Right lobe of liver (tissue), 6 donors: ENCODE results near the gene ARHGEF1. TPM values are rescaled to one million over a fixed set of nuclear protein-coding genes. Genes with fewer than 3 reads are reported as not detected.

Experiments used
- ATAC-seq, 4 donors: fragments of 200-7000 bp; cut with Tn5 transposase; one replicate each; pipeline ENCODE4 v1.9.1; 2020; ENCODE audit warnings: mild to moderate bottlenecking in 4 of 4, moderate library complexity in 4 of 4
- DNase-seq, 3 donors: peaks; one replicate each; pipeline ENCODE4 v3.0.0-alpha.2; 2020
- H3K27ac ChIP-seq, 3 donors: fragments of 200-600 bp; one replicate each; pipeline ENCODE4 v1.8.0; 2022
- H3K27me3 ChIP-seq, 2 donors: fragments of 200-600 bp; one replicate each; pipeline ENCODE4 v1.8.0; 2022
- H3K36me3 ChIP-seq, 4 donors: fragments of 200-600 bp; sonication (generic) in 1 of 4; one replicate each; pipeline versions ENCODE4 v1.5.1 to v1.8.0; 2017 to 2022; ENCODE audit warnings: control low read depth in 1 of 4
- H3K4me1 ChIP-seq, 4 donors: fragments of 200-600 bp; sonication (generic) in 1 of 4; one replicate each; pipeline versions ENCODE4 v1.5.1 to v1.8.0; 2017 to 2022; ENCODE audit warnings: control low read depth in 1 of 4
- H3K4me3 ChIP-seq, 3 donors: fragments of 200-600 bp; one replicate each; pipeline ENCODE4 v1.8.0; 2022
- H3K9me3 ChIP-seq, 4 donors: fragments of 200-600 bp; sonication (generic) in 1 of 4; one replicate each; pipeline versions ENCODE4 v1.5.1 to v1.8.0; 2017 to 2022; ENCODE audit warnings: control low read depth in 1 of 4
- POLR2A ChIP-seq: fragments of 450-650 bp; IDR thresholded peaks from one replicate; pipeline ENCODE4 v1.6.1; 2017; ENCODE audit warnings: antibody characterized with exemption, mild to moderate bottlenecking
- WGBS: methylation state at CpG from one replicate; pipeline ENCODE4 v1.1.6; 2018; ENCODE audit warnings: low coverage, low lambda C conversion rate; ENCODE audit not compliant: insufficient coverage; ENCODE audit errors: missing lambda C conversion rate; 5-methylcytosine and 5-hydroxymethylcytosine counted together
- intact Hi-C, 2 donors: fragments of 100-400 bp; cut with DNase I; formaldehyde crosslinking; loops; one replicate each; pipeline versions ENCODE4 v1.11.2 to v1.14.1; 2022
- total RNA-seq, 6 experiments: library from RNA; depleted of rRNA in 2 of 6; stranded (reverse); fragments of >200 nt in 2 of 6; fragmentation: NEBNext Ultra II Directional in 3 of 6; extraction: Animal tissue kit (Norgen Biotek cat#: 25700) in 3 of 6; gene quantifications; one replicate each; pipeline versions ENCODE4 v1.1.0 to v1.2.4, GENCODE V29; 2016 to 2023
- TF ChIP-seq, protein P1 (sequence below), 4 donors: fragments of 200-600 bp in 3 of 4; fragments of 450-650 bp in 1 of 4; IDR thresholded peaks; one replicate each; pipeline versions ENCODE4 v1.5.1 to v1.8.0; 2016 to 2022; ENCODE audit warnings: antibody characterized with exemption in 4 of 4, mild to moderate bottlenecking in 2 of 4
- donor health status: DM: no; HTN: yes; CAD: no.
- donor health status: DM: no; HTN: no; CAD: no.
- donor health status: DM: no; HTN: no; CAD: no.
- donor health status: DM: no; HTN: yes; CAD: no.
- donor health status: DM: no; HTN: yes; CAD: no.

The ARHGEF1 gene
- total RNA-seq, 6 experiments from 2014 or later = 25.3 to 39.7 (median 30.2) TPM

DNA sequence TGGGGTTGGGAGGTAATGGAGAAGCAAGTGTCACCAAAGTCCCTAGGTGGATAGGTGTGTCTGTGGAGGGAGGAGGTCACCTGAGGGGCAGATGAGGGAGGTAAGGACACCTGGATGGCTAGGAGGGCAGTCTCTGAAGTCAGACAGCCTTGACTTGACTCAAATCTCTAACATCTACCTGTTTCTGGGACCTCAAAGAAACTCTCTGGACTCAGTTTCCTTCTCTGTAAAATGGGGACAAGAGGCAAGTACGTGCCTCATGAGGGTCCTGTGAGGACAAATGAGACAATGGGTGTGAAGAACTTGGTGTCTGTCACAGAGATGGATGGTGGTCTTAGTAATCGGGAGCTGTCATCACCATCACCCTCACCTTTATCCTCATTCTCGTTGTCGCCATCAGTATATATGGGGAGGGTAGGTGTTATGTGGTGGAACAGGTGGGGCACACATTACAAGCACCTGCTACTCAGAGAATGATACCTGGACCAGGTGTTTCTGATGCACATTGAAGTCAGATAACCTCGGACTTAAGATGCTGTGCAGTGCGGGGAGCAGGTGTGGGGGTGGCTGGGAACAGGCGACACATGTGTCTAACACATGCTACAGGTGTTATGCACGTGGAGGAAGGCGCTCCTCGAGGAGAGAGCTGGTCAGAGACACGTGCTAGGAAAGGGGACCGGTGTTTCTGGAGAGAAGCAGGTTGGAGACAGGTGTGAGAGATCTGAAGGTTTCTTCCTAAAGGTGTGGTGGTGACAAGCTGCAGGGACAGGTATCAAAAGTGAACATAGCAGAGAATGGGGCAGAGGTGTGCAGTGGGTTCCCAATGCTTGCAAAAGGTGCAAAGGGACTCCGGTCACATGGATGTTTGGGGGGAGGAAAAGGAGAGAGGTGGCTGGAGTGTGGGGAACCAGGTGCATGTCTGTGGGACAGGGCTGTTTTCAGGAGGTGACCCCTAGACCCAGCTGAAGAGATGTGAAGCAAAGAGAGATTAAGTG, 41.5 kb downstream of the ARHGEF1 start:
- no peak overlapping the region for H3K4me3 ChIP-seq
- peaks cover 0 to 7% (median 0%) of the 10 kb centered on the region in 4 donors for H3K4me1 ChIP-seq
- 46% methylated on average over 13 of the region's 13 CpGs for WGBS
- ATAC-seq (no peak), DNase-seq (no peak)
- H3K27ac ChIP-seq = no peak overlapping the region
- H3K9me3 ChIP-seq = no peaks in the 10 kb centered on the region
- no peak for TF ChIP-seq POLR2A
- TF ChIP-seq, protein P1, sequence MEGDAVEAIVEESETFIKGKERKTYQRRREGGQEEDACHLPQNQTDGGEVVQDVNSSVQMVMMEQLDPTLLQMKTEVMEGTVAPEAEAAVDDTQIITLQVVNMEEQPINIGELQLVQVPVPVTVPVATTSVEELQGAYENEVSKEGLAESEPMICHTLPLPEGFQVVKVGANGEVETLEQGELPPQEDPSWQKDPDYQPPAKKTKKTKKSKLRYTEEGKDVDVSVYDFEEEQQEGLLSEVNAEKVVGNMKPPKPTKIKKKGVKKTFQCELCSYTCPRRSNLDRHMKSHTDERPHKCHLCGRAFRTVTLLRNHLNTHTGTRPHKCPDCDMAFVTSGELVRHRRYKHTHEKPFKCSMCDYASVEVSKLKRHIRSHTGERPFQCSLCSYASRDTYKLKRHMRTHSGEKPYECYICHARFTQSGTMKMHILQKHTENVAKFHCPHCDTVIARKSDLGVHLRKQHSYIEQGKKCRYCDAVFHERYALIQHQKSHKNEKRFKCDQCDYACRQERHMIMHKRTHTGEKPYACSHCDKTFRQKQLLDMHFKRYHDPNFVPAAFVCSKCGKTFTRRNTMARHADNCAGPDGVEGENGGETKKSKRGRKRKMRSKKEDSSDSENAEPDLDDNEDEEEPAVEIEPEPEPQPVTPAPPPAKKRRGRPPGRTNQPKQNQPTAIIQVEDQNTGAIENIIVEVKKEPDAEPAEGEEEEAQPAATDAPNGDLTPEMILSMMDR (IDR thresholded peaks at IDR 0.05) = no peak
- no peaks in the 10 kb centered on the region for H3K36me3 ChIP-seq
- peaks cover 0 to 33% of the 10 kb centered on the region in 2 donors for H3K27me3 ChIP-seq
- intact Hi-C loops = no loop called here

DNA sequence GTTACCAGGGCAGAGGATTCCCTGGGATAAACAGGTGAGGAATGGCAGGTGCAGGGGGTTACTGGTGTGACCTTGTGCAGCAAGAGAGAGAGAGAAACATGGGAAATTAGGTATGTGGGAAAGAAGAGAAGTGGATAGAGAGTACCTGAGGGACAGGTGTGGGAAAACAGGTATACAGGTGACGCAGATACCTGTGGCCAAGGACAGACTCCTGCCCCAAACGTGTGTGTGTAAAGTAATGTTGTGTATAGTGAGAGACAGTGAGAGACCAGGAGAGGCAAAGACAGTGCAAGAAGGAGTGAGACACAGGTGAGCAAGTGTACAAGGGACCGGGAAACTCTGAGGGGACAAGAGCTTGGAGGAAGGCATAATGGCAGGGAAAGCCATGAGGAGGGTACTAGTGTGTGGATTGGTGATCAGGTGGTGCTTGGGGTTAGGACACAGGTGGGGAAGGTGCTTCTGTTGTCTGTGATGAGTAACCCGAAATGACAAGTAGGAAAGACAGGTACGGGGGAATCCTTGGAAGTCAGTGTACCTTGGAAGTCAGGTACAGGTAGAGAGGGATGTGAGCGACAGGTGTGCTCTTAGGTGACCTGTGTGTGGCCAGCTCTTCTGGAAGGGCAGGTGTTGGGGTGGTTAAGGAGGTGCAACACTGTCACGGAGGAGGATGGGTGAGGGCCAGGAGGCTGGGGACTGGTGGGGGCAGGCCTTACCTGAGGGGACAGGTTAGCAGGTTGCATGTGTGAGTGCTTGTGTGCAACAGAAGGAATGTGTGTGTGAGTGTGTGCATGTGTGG, 42.4 kb downstream of the ARHGEF1 start:
- TF ChIP-seq, protein P1 (IDR thresholded peaks at IDR 0.05) = no peak
- TF ChIP-seq POLR2A = no peak
- Histone ChIP-seq H3K4me3 (no peak overlapping the region), H3K27me3 (peaks cover 0 to 42% of the 10 kb centered on the region in 2 donors), H3K4me1 (peaks cover 0 to 7% (median 0%) of the 10 kb centered on the region in 4 donors), H3K27ac (no peak overlapping the region), H3K9me3 (no peaks in the 10 kb centered on the region), H3K36me3 (no peaks in the 10 kb centered on the region)
- ATAC-seq = no peak
- intact Hi-C loops = no loop called here
- 45% methylated on average over 6 of the region's 7 CpGs for WGBS
- no peak for DNase-seq

DNA sequence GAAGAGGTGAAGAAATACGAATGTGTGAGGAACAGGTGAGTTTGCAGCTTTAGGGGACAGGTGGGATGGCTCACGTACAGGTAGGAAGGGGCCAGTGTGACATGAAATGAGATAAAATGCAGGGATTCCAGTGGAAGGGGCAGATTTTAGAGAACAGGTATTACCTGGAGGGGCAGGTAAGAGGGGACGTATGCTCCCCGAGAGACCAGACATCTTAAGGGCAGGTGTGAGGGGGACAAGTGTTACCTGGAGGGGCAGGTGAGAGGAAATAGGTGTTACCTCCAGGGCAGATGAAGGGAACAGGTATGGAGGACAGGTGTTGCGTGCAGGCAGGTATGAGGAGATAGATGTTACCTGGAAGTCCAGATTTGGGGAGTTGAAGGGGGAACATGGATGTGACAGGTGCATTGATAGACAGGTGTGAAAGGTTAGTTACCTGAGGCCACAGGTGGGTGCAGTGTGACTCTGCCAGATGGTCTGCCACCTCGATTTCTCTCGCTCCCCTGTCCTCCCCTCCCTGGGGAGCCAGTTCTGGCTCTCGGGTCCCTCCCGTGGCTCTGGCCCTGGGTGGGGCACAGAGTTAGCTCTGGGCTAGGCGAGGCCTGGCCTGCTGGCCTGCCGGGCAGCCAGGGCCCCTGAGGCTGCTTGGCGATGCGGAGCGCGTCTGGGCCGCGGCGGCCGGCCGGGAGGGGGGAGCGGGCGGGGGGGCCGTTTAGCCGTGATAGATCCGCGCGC, 43.2 kb downstream of the ARHGEF1 start:
- H3K36me3 ChIP-seq = no peaks in the 10 kb centered on the region
- no peaks in the 10 kb centered on the region for H3K9me3 ChIP-seq
- ATAC-seq = no peak
- no peak overlapping the region for H3K4me3 ChIP-seq
- 17% methylated on average over 22 of the region's 27 CpGs for WGBS
- TF ChIP-seq, protein P1 (IDR thresholded peaks at IDR 0.05) = no peak
- TF ChIP-seq POLR2A = no peak
- no peak overlapping the region for H3K27ac ChIP-seq
- peaks cover 2 to 49% of the 10 kb centered on the region in 2 donors for H3K27me3 ChIP-seq
- intact Hi-C loops = no loop called here
- H3K4me1 ChIP-seq = peaks cover 0 to 7% (median 0%) of the 10 kb centered on the region in 4 donors
- no peak for DNase-seq

DNA sequence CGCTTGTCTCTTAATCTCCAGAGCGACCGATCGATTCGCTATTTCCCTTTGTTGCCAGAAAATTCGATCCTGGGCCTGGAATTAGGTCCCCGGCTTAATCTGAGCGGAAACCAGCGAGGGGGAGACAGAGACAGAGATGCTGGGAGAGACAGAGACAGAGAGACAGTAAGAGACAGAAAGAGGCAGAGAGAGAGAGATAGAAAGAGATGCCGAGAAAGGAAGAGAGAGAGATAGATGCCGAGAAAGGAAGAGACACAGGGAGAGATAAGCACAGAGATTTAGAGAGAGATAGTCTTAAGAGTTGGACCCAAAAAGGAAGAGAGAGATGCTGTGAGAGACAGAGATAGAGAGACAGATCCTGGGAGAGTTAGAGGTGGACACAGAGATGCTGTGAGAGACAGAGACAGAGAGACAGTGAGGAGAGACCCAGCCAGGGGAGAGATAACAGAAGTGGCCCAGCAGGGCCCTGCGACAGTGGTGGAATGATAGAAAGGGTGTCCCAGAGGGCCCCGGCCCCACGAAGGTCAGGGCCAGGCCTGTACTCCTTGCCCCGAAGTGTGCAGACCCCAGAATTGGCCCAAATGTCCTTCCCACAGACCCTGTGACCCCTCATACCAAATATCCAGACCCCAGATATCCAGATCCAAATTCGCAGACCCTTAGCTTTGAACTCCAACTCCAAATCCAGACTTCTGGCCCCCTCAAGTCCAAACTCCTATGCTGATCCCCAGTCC, 43.9 kb downstream of the ARHGEF1 start:
- ATAC-seq (no peak), DNase-seq (no peak)
- TF ChIP-seq, protein P1 (IDR thresholded peaks at IDR 0.05) = no peak
- TF ChIP-seq POLR2A = no peak
- 16% methylated on average over 10 of the region's 16 CpGs for WGBS
- Histone ChIP-seq H3K4me1 (peaks cover 0 to 7% (median 0%) of the 10 kb centered on the region in 4 donors), H3K27ac (no peak overlapping the region), H3K4me3 (no peak overlapping the region), H3K36me3 (no peaks in the 10 kb centered on the region), H3K9me3 (no peaks in the 10 kb centered on the region), H3K27me3 (peaks cover 4 to 49% of the 10 kb centered on the region in 2 donors)
- intact Hi-C loops = no loop called here
